ENCODE results near the gene SKAP2. TPM values are rescaled to one million over a fixed set of nuclear protein-coding genes. Genes with fewer than 3 reads are reported as not detected.

The SKAP2 gene
- polyA plus RNA-seq, 2 of the 4 experiments (the other 2 are of a cell fraction), result 18.7 to 23.0 TPM

GRCh38 chr7:26789481-26790184 lies 74.8 kb downstream of the SKAP2 start:
- ChIA-PET CTCF (interaction anchor here (0.5 to 1.6 kb wide), 4 partner anchors 10 to 873 kb away, joined by 3 to 4 read pairs (median 3); no protein-coding TSS in a partner anchor), POLR2A (no interaction called here)
- no peak for DNase-seq (ENCODE audit: low read depth in 1 of 2, low spot score in 1 of 2)
- Histone ChIP-seq H3K4me2 (no peak overlapping the region), H3K27ac (no peak overlapping the region), H3K4me3 (no peak overlapping the region), H3K9me3 (no peaks in the 10 kb centered on the region), H3K4me1 (no peaks in the 10 kb centered on the region)
- 95% methylated on average over 5 of the region's 5 CpGs for WGBS (ENCODE audit: missing lambda C conversion rate)
- TF ChIP-seq HES2 (IDR thresholded peaks at IDR 0.05), result no peak
- TF ChIP-seq REST (IDR thresholded peaks at IDR 0.05), result no peak
- no peak for TF ChIP-seq MAZ (IDR thresholded peaks at IDR 0.05; ENCODE audit: borderline replicate concordance, low read depth, low read length)
- no peak for TF ChIP-seq CHD2 (IDR thresholded peaks at IDR 0.05; ENCODE audit: low read length, partially characterized antibody)
- no peak for TF ChIP-seq MYC (IDR thresholded peaks at IDR 0.05; ENCODE audit: borderline replicate concordance, low read length)
- no peak for TF ChIP-seq POLR2A (IDR thresholded peaks at IDR 0.05; ENCODE audit: low read length)
- TF ChIP-seq TP53 (CRISPR knock-in tag; IDR thresholded peaks at IDR 0.05), result no peak
- TF ChIP-seq FOSB (CRISPR knock-in tag; IDR thresholded peaks at IDR 0.05), result no peak
- no peak for TF ChIP-seq RCOR1 (IDR thresholded peaks at IDR 0.05; ENCODE audit: low read depth, low read length)
- TF ChIP-seq KDM5A (IDR thresholded peaks at IDR 0.05), result no peak
- no peak for TF ChIP-seq NR3C1 (IDR thresholded peaks at IDR 0.05)
- TF ChIP-seq RFX5 (IDR thresholded peaks at IDR 0.05), result no peak
- no peak for TF ChIP-seq KDM1A (IDR thresholded peaks at IDR 0.05; ENCODE audit: low read depth)
- no peak for TF ChIP-seq RARB (CRISPR knock-in tag; IDR thresholded peaks at IDR 0.05)
- no peak for TF ChIP-seq MAX (IDR thresholded peaks at IDR 0.05)
- TF ChIP-seq JUN (IDR thresholded peaks at IDR 0.05), result no peak
- no peak for TF ChIP-seq BCL3 (IDR thresholded peaks at IDR 0.05)
- no peak for TF ChIP-seq CHD4 (IDR thresholded peaks at IDR 0.05; ENCODE audit: borderline replicate concordance)
- ATAC-seq, result no peak
- FAIRE-seq, result no peak

GRCh38 chr7:26787701-26788100 lies 76.7 kb downstream of the SKAP2 start:
- TF ChIP-seq E2F6 (IDR thresholded peaks at IDR 0.05; ENCODE audit: borderline replicate concordance, low read depth) (no peak), SREBF2 (IDR thresholded peaks at IDR 0.05) (no peak), CTCF (IDR thresholded peaks at IDR 0.05) (no peak), MAZ (IDR thresholded peaks at IDR 0.05; ENCODE audit: borderline replicate concordance, low read depth, low read length) (no peak), EHMT2 (IDR thresholded peaks at IDR 0.05; ENCODE audit: low read depth) (no peak), ZSCAN20 (CRISPR knock-in tag; IDR thresholded peaks at IDR 0.05) (no peak), GATA3 (IDR thresholded peaks at IDR 0.05; ENCODE audit: borderline replicate concordance) (no peak), MAX (IDR thresholded peaks at IDR 0.05) (no peak), POLR2AphosphoS2 (conservative IDR thresholded peaks at IDR 0.05; ENCODE audit: low read length) (no peak), FOSL2 (IDR thresholded peaks at IDR 0.05) (no peak), FOSL2 (CRISPR knock-in tag; IDR thresholded peaks at IDR 0.05) (no peak), HEYL (CRISPR knock-in tag; IDR thresholded peaks at IDR 0.05) (no peak)
- Histone ChIP-seq H3K27ac (no peak overlapping the region), H3K4me2 (no peak overlapping the region), H3K9me3 (no peaks in the 10 kb centered on the region), H3K4me1 (no peaks in the 10 kb centered on the region), H3K4me3 (no peak overlapping the region)
- ChIA-PET POLR2A (no interaction called here), CTCF (interaction anchor here (0.9 kb wide), 1 partner anchor 282 kb away, joined by 3 read pairs; no protein-coding TSS in a partner anchor)
- no peak for FAIRE-seq
- no peak for ATAC-seq
- WGBS (ENCODE audit: missing lambda C conversion rate), result 93% methylated on average over 6 of the region's 6 CpGs
- no peak for DNase-seq (ENCODE audit: low read depth in 1 of 2, low spot score in 1 of 2)

All from A549 (cell line).